CD14-positive monocyte (primary cell): ENCODE measurements around the gene EPS8L3. TPM values are rescaled to one million over a fixed set of nuclear protein-coding genes. Genes with fewer than 3 reads are reported as not detected.

Experiments used
- DNase-seq, 3 donors: peaks; one replicate each; pipeline ENCODE4 v3.0.0-alpha.2; 2011 to 2022
- H2AFZ ChIP-seq: 2 replicates; pipeline ENCODE4 v1.6.0; 2012; ENCODE audit warnings: mild to moderate bottlenecking, low read depth, low read length, inconsistent platforms; ENCODE audit not compliant: insufficient read depth, poor library complexity, severe bottlenecking
- H3K27ac ChIP-seq, 2 donors: 1 replicate in 1 of 2; 2 replicates in 1 of 2; pipeline ENCODE4 v1.5.1; 2012 to 2013; ENCODE audit warnings: low read length in 2 of 2, control low read depth in 1 of 2, inconsistent platforms in 1 of 2, low read depth in 1 of 2, mild to moderate bottlenecking in 1 of 2
- H3K27me3 ChIP-seq, 2 donors: one replicate each; pipeline versions ENCODE4 v1.6.0 to v1.6.1; 2011 to 2013; ENCODE audit warnings: low read length in 2 of 2; ENCODE audit not compliant: control insufficient read depth in 2 of 2, insufficient read depth in 2 of 2
- H3K36me3 ChIP-seq, 2 donors: replicated peaks in 1 of 2; 1 replicate in 1 of 2; 2 replicates in 1 of 2; pipeline versions ENCODE4 v1.5.1 to v1.6.1; 2012 to 2013; ENCODE audit warnings: low read length in 2 of 2, control low read depth in 1 of 2, inconsistent platforms in 1 of 2, mild to moderate bottlenecking in 1 of 2; ENCODE audit not compliant: insufficient read depth in 2 of 2, control insufficient read depth in 1 of 2
- H3K4me1 ChIP-seq, 2 donors: 1 replicate in 1 of 2; 2 replicates in 1 of 2; pipeline versions ENCODE4 v1.5.1 to v1.6.1; 2012 to 2013; ENCODE audit warnings: low read length in 2 of 2, control low read depth in 1 of 2, inconsistent platforms in 1 of 2, mild to moderate bottlenecking in 1 of 2, moderate library complexity in 1 of 2; ENCODE audit not compliant: insufficient read depth in 2 of 2, control insufficient read depth in 1 of 2
- H3K4me2 ChIP-seq: replicated peaks from 2 replicates; pipeline ENCODE3; 2012; ENCODE audit warnings: low read length, moderate library complexity, mild to moderate bottlenecking; ENCODE audit not compliant: poor library complexity, severe bottlenecking; ENCODE audit errors: extremely low read depth
- H3K4me3 ChIP-seq, 3 experiments: fragments of 200-600 bp in 1 of 3; sonication (generic) in 1 of 3; replicated peaks in 1 of 3; 1 replicate in 2 of 3; 2 replicates in 1 of 3; pipeline ENCODE4 v1.5.1; 2011 to 2013; ENCODE audit warnings: low read length in 3 of 3, mild to moderate bottlenecking in 3 of 3, control low read depth in 2 of 3, low read depth in 2 of 3, inconsistent platforms in 1 of 3, moderate library complexity in 1 of 3
- H3K79me2 ChIP-seq: 2 replicates; pipeline ENCODE4 v1.6.0; 2012; ENCODE audit warnings: mild to moderate bottlenecking, control low read depth, inconsistent platforms, low read length, moderate library complexity; ENCODE audit not compliant: insufficient read depth
- H3K9ac ChIP-seq: 2 replicates; pipeline ENCODE4 v1.6.0; 2017; ENCODE audit warnings: low read length, mild to moderate bottlenecking; ENCODE audit not compliant: insufficient read depth, poor library complexity, severe bottlenecking
- H3K9me3 ChIP-seq, 2 donors: replicated peaks in 1 of 2; 1 replicate in 1 of 2; 2 replicates in 1 of 2; pipeline versions ENCODE4 v1.5.1 to v1.6.1; 2012 to 2013; ENCODE audit warnings: low read length in 2 of 2, control low read depth in 1 of 2; ENCODE audit not compliant: control insufficient read depth in 1 of 2, insufficient read depth in 1 of 2
- H4K20me1 ChIP-seq: 2 replicates; pipeline ENCODE4 v1.6.0; 2012; ENCODE audit warnings: mild to moderate bottlenecking, low read length, control low read depth, moderate library complexity; ENCODE audit not compliant: insufficient read depth
- H3K27ac Mint-ChIP-seq, 7 donors: one replicate each; pipeline ENCODE4 v1.8.0; 2020; ENCODE audit warnings: mild to moderate bottlenecking in 7 of 7, mixed read lengths in 7 of 7, moderate library complexity in 6 of 7, inconsistent platforms in 2 of 7
- H3K27me3 Mint-ChIP-seq, 3 donors: one replicate each; pipeline ENCODE4 v1.8.0; 2021 to 2022; ENCODE audit warnings: low read depth in 3 of 3, mild to moderate bottlenecking in 3 of 3, mixed read lengths in 3 of 3, moderate library complexity in 3 of 3, inconsistent platforms in 1 of 3
- H3K36me3 Mint-ChIP-seq, 2 donors: one replicate each; pipeline ENCODE4 v1.8.0; 2020; ENCODE audit warnings: mixed read lengths in 2 of 2, inconsistent platforms in 1 of 2, mild to moderate bottlenecking in 1 of 2
- H3K4me1 Mint-ChIP-seq: one replicate; pipeline ENCODE4 v1.8.0; 2020; ENCODE audit warnings: mild to moderate bottlenecking, mixed read lengths
- H3K4me3 Mint-ChIP-seq, 2 donors: one replicate each; pipeline ENCODE4 v1.8.0; 2020; ENCODE audit warnings: mild to moderate bottlenecking in 2 of 2, mixed read lengths in 2 of 2, moderate library complexity in 1 of 2
- H3K9me3 Mint-ChIP-seq, 7 donors: one replicate each; pipeline ENCODE4 v1.8.0; 2020 to 2022; ENCODE audit warnings: mixed read lengths in 7 of 7, mild to moderate bottlenecking in 6 of 7, moderate library complexity in 6 of 7, inconsistent platforms in 2 of 7
- WGBS: methylation state at CpG from one replicate; pipeline ENCODE4 v1.1.5; 2013; ENCODE audit warnings: missing lambda C conversion rate; ENCODE audit not compliant: insufficient coverage; 5-methylcytosine and 5-hydroxymethylcytosine counted together
- intact Hi-C, 2 donors: fragments of 100-400 bp; cut with micrococcal nuclease; formaldehyde crosslinking; loops; one replicate each; pipeline versions ENCODE4 v1.15.0 to v1.15.1; 2023
- polyA plus RNA-seq, 3 donors: library from polyadenylated mRNA; depleted of rRNA in 1 of 3; unstranded in 2 of 3; stranded (reverse) in 1 of 3; fragments of 300-500 nt in 2 of 3; fragments of >200 nt in 1 of 3; fragmentation: Illumina TruSeq in 2 of 3; gene quantifications; 1 replicate in 2 of 3; 2 replicates in 1 of 3; pipeline ENCODE4 v1.2.3, GENCODE V29; 2012 to 2021
- TF ChIP-seq, protein P1 (sequence below): fragments of 200-600 bp; IDR thresholded peaks from one replicate; pipeline ENCODE4 v1.8.0; 2022; ENCODE audit warnings: antibody characterized with exemption, mild to moderate bottlenecking

Gene EPS8L3
- polyA plus RNA-seq, 3 donors: not detected

DNA sequence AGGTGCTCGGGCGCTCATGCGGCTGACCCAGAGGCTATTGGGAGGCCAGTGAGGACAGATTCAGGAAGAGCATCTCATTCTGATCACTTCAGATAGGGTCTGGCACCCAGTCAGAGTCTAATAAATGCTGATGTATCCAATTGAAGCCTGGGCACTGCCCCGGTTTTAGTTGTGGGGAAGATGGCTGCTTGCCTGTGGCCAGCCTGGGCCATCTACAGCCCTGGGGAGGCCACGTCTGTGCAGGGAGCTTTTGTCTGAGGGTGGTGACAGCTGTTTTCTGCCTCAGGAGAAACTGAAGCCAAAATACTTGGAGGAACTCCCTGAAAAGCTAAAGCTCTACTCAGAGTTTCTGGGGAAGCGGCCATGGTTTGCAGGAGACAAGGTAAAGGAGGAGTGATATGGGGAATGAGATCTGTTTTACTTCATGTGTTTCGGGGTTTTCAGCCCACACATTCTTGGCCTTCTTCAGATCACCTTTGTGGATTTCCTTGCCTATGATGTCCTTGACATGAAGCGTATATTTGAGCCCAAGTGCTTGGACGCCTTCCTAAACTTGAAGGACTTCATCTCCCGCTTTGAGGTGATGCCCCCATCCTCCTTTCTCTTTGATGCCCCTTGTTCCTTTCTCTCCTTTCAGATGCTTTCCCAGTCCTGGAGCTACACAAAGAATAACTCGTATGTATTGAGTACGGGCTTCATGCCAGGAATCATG is 48.9 kb downstream of the EPS8L3 start:
- peaks cover 3 to 13% (median 11%) of the 10 kb centered on the region in 3 donors for H3K27me3 Mint-ChIP-seq
- 95% methylated on average over 11 of the region's 12 CpGs for WGBS
- Histone ChIP-seq H3K4me2 (no peak overlapping the region), H3K4me3 (no peak overlapping the region), H3K4me1 (peaks cover 7 to 8% of the 10 kb centered on the region in 2 donors), H3K9me3 (peaks cover 2 to 5% of the 10 kb centered on the region in 2 donors), H3K36me3 (no peaks in the 10 kb centered on the region), H3K27me3 (peaks cover 0 to 11% of the 10 kb centered on the region in 2 donors), H3K27ac (no peak overlapping the region), H3K9ac (no peak overlapping the region), H2AFZ (no peak overlapping the region), H4K20me1 (no peaks in the 10 kb centered on the region), H3K79me2 (no peaks in the 10 kb centered on the region)
- H3K9me3 Mint-ChIP-seq: peaks cover 0 to 7% (median 3%) of the 10 kb centered on the region in 7 donors
- peaks cover 9% of the 10 kb centered on the region for H3K4me1 Mint-ChIP-seq
- no peak overlapping the region for H3K27ac Mint-ChIP-seq
- intact Hi-C loops: no loop called here
- H3K4me3 Mint-ChIP-seq: no peak overlapping the region
- no peaks in the 10 kb centered on the region for H3K36me3 Mint-ChIP-seq
- TF ChIP-seq, protein P1, sequence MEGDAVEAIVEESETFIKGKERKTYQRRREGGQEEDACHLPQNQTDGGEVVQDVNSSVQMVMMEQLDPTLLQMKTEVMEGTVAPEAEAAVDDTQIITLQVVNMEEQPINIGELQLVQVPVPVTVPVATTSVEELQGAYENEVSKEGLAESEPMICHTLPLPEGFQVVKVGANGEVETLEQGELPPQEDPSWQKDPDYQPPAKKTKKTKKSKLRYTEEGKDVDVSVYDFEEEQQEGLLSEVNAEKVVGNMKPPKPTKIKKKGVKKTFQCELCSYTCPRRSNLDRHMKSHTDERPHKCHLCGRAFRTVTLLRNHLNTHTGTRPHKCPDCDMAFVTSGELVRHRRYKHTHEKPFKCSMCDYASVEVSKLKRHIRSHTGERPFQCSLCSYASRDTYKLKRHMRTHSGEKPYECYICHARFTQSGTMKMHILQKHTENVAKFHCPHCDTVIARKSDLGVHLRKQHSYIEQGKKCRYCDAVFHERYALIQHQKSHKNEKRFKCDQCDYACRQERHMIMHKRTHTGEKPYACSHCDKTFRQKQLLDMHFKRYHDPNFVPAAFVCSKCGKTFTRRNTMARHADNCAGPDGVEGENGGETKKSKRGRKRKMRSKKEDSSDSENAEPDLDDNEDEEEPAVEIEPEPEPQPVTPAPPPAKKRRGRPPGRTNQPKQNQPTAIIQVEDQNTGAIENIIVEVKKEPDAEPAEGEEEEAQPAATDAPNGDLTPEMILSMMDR: no peak
- no peak for DNase-seq

DNA sequence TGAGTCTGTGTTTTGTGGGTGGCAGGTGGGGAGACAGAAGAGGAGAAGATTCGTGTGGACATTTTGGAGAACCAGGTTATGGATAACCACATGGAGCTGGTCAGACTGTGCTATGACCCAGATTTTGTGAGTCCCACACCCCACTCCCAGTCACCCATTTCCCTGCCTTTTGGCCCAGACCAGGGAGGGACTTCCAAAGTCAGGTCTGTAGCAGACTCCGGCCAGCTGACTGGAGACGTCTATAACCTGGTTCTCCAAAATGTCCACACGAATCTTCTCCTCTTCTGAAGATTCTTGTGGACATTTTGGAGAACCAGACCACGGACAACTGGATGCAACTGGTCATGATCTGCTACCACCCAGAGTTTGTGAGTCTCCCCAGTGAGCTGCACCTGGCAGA is 50.1 kb downstream of the EPS8L3 start:
- Mint-ChIP-seq H3K36me3 (peaks cover 0 to 8% of the 10 kb centered on the region in 2 donors), H3K27me3 (peaks cover 3 to 13% (median 11%) of the 10 kb centered on the region in 3 donors), H3K4me3 (no peak overlapping the region), H3K9me3 (peaks cover 7 to 19% (median 13%) of the 10 kb centered on the region in 7 donors), H3K27ac (no peak overlapping the region), H3K4me1 (peaks cover 9% of the 10 kb centered on the region)
- Histone ChIP-seq H3K36me3 (no peaks in the 10 kb centered on the region), H3K9ac (no peak overlapping the region), H2AFZ (no peak overlapping the region), H3K9me3 (peaks cover 14 to 15% of the 10 kb centered on the region in 2 donors), H3K27me3 (peaks cover 0 to 11% of the 10 kb centered on the region in 2 donors), H3K79me2 (no peaks in the 10 kb centered on the region), H4K20me1 (no peaks in the 10 kb centered on the region), H3K4me1 (peaks cover 7 to 8% of the 10 kb centered on the region in 2 donors), H3K27ac (no peak overlapping the region), H3K4me2 (no peak overlapping the region), H3K4me3 (no peak overlapping the region)
- TF ChIP-seq, protein P1: no peak
- DNase-seq: no peak
- WGBS: 86% methylated on average over 4 of the region's 5 CpGs
- intact Hi-C loops: no loop called here
